HG02763 (cell line): ENCODE data around the gene ZBTB17.
A peak's percentile ranks its signal among the peaks of the same experiment; 100 is the strongest.
"Not testable (repeated sequence)": the region's sequence is repeated elsewhere in the genome, so short reads cannot be mapped to it uniquely, and the experiment has no call there.

Source experiments
- ATAC-seq: cut with Tn5 transposase; IDR thresholded peaks from one replicate; pipeline ENCODE4 v1.9.1; 2021; ENCODE audit warnings: mild to moderate bottlenecking, moderate library complexity; ENCODE audit not compliant: unreplicated experiment

The ZBTB17 gene

GRCh38 chr1:15975805-15976680 lies at the start of gene ZBTB17:
Gene ZBTB17 (minus strand): TSS chr1:15976101. CDS start chr1:15948495, 27,606 bp downstream.
- ATAC-seq, result peak; percentile 84

- ATAC-seq, result no peak
Measured at GRCh38 chr1:16023050-16023653, 47.3 kb upstream of the ZBTB17 start.

- no peak for ATAC-seq
Measured at GRCh38 chr1:16022393-16022792, 46.5 kb upstream of the ZBTB17 start.

- no peak for ATAC-seq
Measured at GRCh38 chr1:16021681-16022080, 45.8 kb upstream of the ZBTB17 start, which contains the start of gene CLCNKA. Gene CLCNKA (plus strand): TSS chr1:16022036. CDS start chr1:16022620, 584 bp downstream.

GRCh38 chr1:16020878-16021277 lies 45.0 kb upstream of the ZBTB17 start:
- not testable (repeated sequence) for ATAC-seq

GRCh38 chr1:16020325-16020724 lies 44.4 kb upstream of the ZBTB17 start:
- ATAC-seq, result no peak

- ATAC-seq, result no peak
Measured at GRCh38 chr1:16019644-16020277, 43.9 kb upstream of the ZBTB17 start.

GRCh38 chr1:16018749-16019643 lies 43.1 kb upstream of the ZBTB17 start:
- ATAC-seq, result no peak

- no peak for ATAC-seq
Measured at GRCh38 chr1:16018308-16018707, 42.4 kb upstream of the ZBTB17 start.

GRCh38 chr1:16017461-16018303 lies 41.8 kb upstream of the ZBTB17 start, which contains the start of gene HSPB7:
Gene HSPB7 (minus strand): TSS chr1:16018043. CDS start chr1:16017963, 80 bp downstream.
- ATAC-seq, result no peak

GRCh38 chr1:16017076-16017460 lies 41.2 kb upstream of the ZBTB17 start:
- ATAC-seq, result no peak

- ATAC-seq, result no peak
Measured at GRCh38 chr1:16015960-16016901, 40.3 kb upstream of the ZBTB17 start.

GRCh38 chr1:16015491-16015890 lies 39.6 kb upstream of the ZBTB17 start:
- no peak for ATAC-seq

- ATAC-seq, result no peak
Measured at GRCh38 chr1:16014509-16015482, 38.9 kb upstream of the ZBTB17 start.

GRCh38 chr1:16013908-16014258 lies 38.0 kb upstream of the ZBTB17 start:
- ATAC-seq, result no peak

- no peak for ATAC-seq
Measured at GRCh38 chr1:16013220-16013907, 37.5 kb upstream of the ZBTB17 start.
